Body of pancreas (tissue), 4 donors: ENCODE data around the gene PTBP1. TPM values are rescaled to one million over a fixed set of nuclear protein-coding genes. Genes with fewer than 3 reads are reported as not detected.
"Not testable (repeated sequence)": the region's sequence is repeated elsewhere in the genome, so short reads cannot be mapped to it uniquely, and the experiment has no call there.

Source experiments
- ATAC-seq: fragments of 150-250 bp; one replicate; pipeline ENCODE4 v1.9.1; 2016
- DNase-seq, 4 donors: peaks; one replicate each; pipeline ENCODE4 v3.0.0-alpha.2; 2019
- H3K27ac ChIP-seq, 4 donors: fragments of 200-600 bp; sonication (generic); 1 replicate in 3 of 4; 2 replicates in 1 of 4; pipeline versions ENCODE4 v1.5.1 to v1.6.1; 2016 to 2019; ENCODE audit warnings: mild to moderate bottlenecking in 1 of 4, mixed read lengths in 1 of 4, moderate library complexity in 1 of 4
- H3K27me3 ChIP-seq, 2 donors: fragments of 200-600 bp; sonication (generic); one replicate each; pipeline ENCODE4 v1.6.0; 2016; ENCODE audit warnings: mild to moderate bottlenecking in 1 of 2
- H3K36me3 ChIP-seq, 2 donors: fragments of 200-600 bp; sonication (generic); replicated peaks in 1 of 2; 2 replicates each; pipeline ENCODE4 v1.5.1; 2016; ENCODE audit warnings: low read depth in 2 of 2; ENCODE audit not compliant: insufficient read depth in 1 of 2
- H3K4me1 ChIP-seq: fragments of 200-600 bp; sonication (generic); one replicate; pipeline ENCODE4 v1.6.0; 2016
- H3K4me3 ChIP-seq, 2 donors: fragments of 200-600 bp; sonication (generic); 1 replicate in 1 of 2; 2 replicates in 1 of 2; pipeline ENCODE4 v1.5.1; 2016 to 2019
- H3K9me3 ChIP-seq, 3 donors: fragments of 200-600 bp; sonication (generic); 1 replicate in 2 of 3; 2 replicates in 1 of 3; pipeline ENCODE4 v1.5.1; 2016
- CTCF ChIP-seq, 7 experiments: fragments of 450-650 bp in 4 of 7; fragments of 200-600 bp in 3 of 7; sonication (generic) in 3 of 7; IDR thresholded peaks; one replicate each; pipeline ENCODE4 v1.5.1; 2016 to 2019; ENCODE audit warnings: antibody characterized with exemption in 7 of 7
- POLR2A ChIP-seq, 3 donors: fragments of 450-650 bp; IDR thresholded peaks; one replicate each; pipeline ENCODE4 v1.6.1; 2016; ENCODE audit warnings: antibody characterized with exemption in 3 of 3, mild to moderate bottlenecking in 2 of 3
- WGBS, 2 donors: methylation state at CpG; one replicate each; pipeline ENCODE4 v1.1.5; 2017; 5-methylcytosine and 5-hydroxymethylcytosine counted together
- intact Hi-C: fragments of 100-400 bp; cut with DNase I; formaldehyde crosslinking; loops from one replicate; pipeline ENCODE4 v1.15.1; 2023
- total RNA-seq, 2 donors: library from RNA; depleted of rRNA; stranded (reverse); fragments of >200 nt; gene quantifications; one replicate each; pipeline ENCODE4 v1.1.0, GENCODE V29; 2016

PTBP1 gene
- total RNA-seq, 2 donors from 2014 or later: 78.9 to 100 TPM

- Histone ChIP-seq H3K27ac (no peak overlapping the region), H3K27me3 (peaks cover 0 to 19% of the 10 kb centered on the region in 2 donors), H3K4me1 (peaks cover 11% of the 10 kb centered on the region), H3K9me3 (no peaks in the 10 kb centered on the region), H3K36me3 (no peaks in the 10 kb centered on the region), H3K4me3 (no peak overlapping the region)
- no peak for DNase-seq
- ATAC-seq: no peak
- TF ChIP-seq POLR2A (IDR thresholded peaks at IDR 0.05) (no peak), CTCF (IDR thresholded peaks at IDR 0.05) (no peak)
- 9% methylated on average over 32 of the region's 70 CpGs; no CpG with 5 or more reads in 1 of the 2 donors for WGBS, 2 donors
- intact Hi-C loops: no loop called here
Measured at GRCh38 chr19:843836-844545, 46.7 kb downstream of the PTBP1 start.

GRCh38 chr19:844546-844971 lies 47.3 kb downstream of the PTBP1 start:
- H3K27ac ChIP-seq: no peak overlapping the region
- H3K4me3 ChIP-seq: no peak overlapping the region
- no peaks in the 10 kb centered on the region for H3K9me3 ChIP-seq
- peaks cover 11% of the 10 kb centered on the region for H3K4me1 ChIP-seq
- TF ChIP-seq POLR2A (IDR thresholded peaks at IDR 0.05) (no peak), CTCF (IDR thresholded peaks at IDR 0.05) (no peak)
- peaks cover 0 to 19% of the 10 kb centered on the region in 2 donors for H3K27me3 ChIP-seq
- WGBS, 2 donors: 39 to 40% methylated on average over 2 to 9 of the region's 11 CpGs
- DNase-seq (no peak), ATAC-seq (no peak)
- H3K36me3 ChIP-seq: no peaks in the 10 kb centered on the region
- intact Hi-C loops: no loop called here

GRCh38 chr19:845707-846521 lies 48.7 kb downstream of the PTBP1 start:
- Histone ChIP-seq H3K4me3 (no peak overlapping the region), H3K27ac (no peak overlapping the region), H3K4me1 (peaks cover 18% of the 10 kb centered on the region), H3K36me3 (no peaks in the 10 kb centered on the region), H3K9me3 (no peaks in the 10 kb centered on the region), H3K27me3 (peaks cover 0 to 19% of the 10 kb centered on the region in 2 donors)
- ATAC-seq (no peak), DNase-seq (no peak)
- WGBS, 2 donors: 49 to 54% methylated on average over 13 to 31 of the region's 37 CpGs
- TF ChIP-seq CTCF (IDR thresholded peaks at IDR 0.05): no peak
- TF ChIP-seq POLR2A (IDR thresholded peaks at IDR 0.05): no peak
- intact Hi-C loops: no loop called here

- Histone ChIP-seq H3K9me3 (no peaks in the 10 kb centered on the region), H3K27ac (no peak overlapping the region), H3K4me3 (no peak overlapping the region), H3K27me3 (peaks cover 0 to 11% of the 10 kb centered on the region in 2 donors), H3K36me3 (no peaks in the 10 kb centered on the region), H3K4me1 (peaks cover 18% of the 10 kb centered on the region)
- intact Hi-C loops: no loop called here
- no peak for ATAC-seq
- DNase-seq: no peak
- no peak for TF ChIP-seq CTCF (IDR thresholded peaks at IDR 0.05)
- no peak for TF ChIP-seq POLR2A (IDR thresholded peaks at IDR 0.05)
- WGBS, 2 donors: 27 to 47% methylated on average over 7 to 12 of the region's 12 CpGs
Measured at GRCh38 chr19:848386-848921, 51.2 kb downstream of the PTBP1 start.

- H3K4me3 ChIP-seq, intact Hi-C loops, ATAC-seq, H3K27me3 ChIP-seq, H3K9me3 ChIP-seq, H3K36me3 ChIP-seq, H3K27ac ChIP-seq: not testable (repeated sequence)
- WGBS, 2 donors: 71 to 79% methylated on average over 8 of the region's 8 CpGs
- H3K4me1 ChIP-seq: peaks cover 12% of the 10 kb centered on the region
- peak in 1 of 4 donors; percentile 7 for DNase-seq
Measured at GRCh38 chr19:849195-849594, 51.9 kb downstream of the PTBP1 start.
